HEK293 (cell line): ENCODE measurements around the gene CLTC.

Source experiments
- TCF7L2 ChIP-seq: IDR thresholded peaks from 2 replicates; pipeline ENCODE4 v1.6.1; 2011; ENCODE audit warnings: low read depth, mild to moderate bottlenecking, inconsistent platforms, low read length, moderate library complexity, borderline replicate concordance
- ZBTB21 ChIP-seq: fragments of 450-650 bp; formaldehyde crosslinking; IDR thresholded peaks from 2 replicates; pipeline ENCODE4 v1.5.1; 2017; ENCODE audit warnings: missing biosample characterization, missing genetic modification characterization
- ZNF621 ChIP-seq: fragments of 450-650 bp; formaldehyde crosslinking; IDR thresholded peaks from 2 replicates; pipeline ENCODE4 v1.5.1; 2017; ENCODE audit warnings: missing biosample characterization, missing genetic modification characterization

GRCh38 chr17:59699218-59699617 lies 79.5 kb downstream of the CLTC start:
- TF ChIP-seq ZNF621 (no peak), TCF7L2 (no peak), ZBTB21 (tag by site-specific recombination) (no peak)
